ENCODE results near the gene C5orf46.

The C5orf46 gene

GRCh38 chr5:147857302-147858129 lies 48.8 kb downstream of the C5orf46 start:
- peak; percentile 66 for DNase-seq

- no peak for DNase-seq
Measured at GRCh38 chr5:147856801-147857200, 49.5 kb downstream of the C5orf46 start.

- no peak for DNase-seq
Measured at GRCh38 chr5:147855774-147856069, 50.6 kb downstream of the C5orf46 start.

- no peak for DNase-seq
Measured at GRCh38 chr5:147854894-147855773, 51.2 kb downstream of the C5orf46 start.

GRCh38 chr5:147854331-147854730 lies 52.0 kb downstream of the C5orf46 start:
- no peak for DNase-seq

- no peak for DNase-seq
Measured at GRCh38 chr5:147853372-147853987, 52.9 kb downstream of the C5orf46 start.

GRCh38 chr5:147852365-147852764 lies 54.0 kb downstream of the C5orf46 start:
- DNase-seq, result no peak

- no peak for DNase-seq
Measured at GRCh38 chr5:147851578-147851977, 54.8 kb downstream of the C5orf46 start.

- no peak for DNase-seq
Measured at GRCh38 chr5:147849226-147849625, 57.1 kb downstream of the C5orf46 start.

- no peak for DNase-seq
Measured at GRCh38 chr5:147845618-147846017, 60.7 kb downstream of the C5orf46 start.

GRCh38 chr5:147844846-147845245 lies 61.5 kb downstream of the C5orf46 start:
- DNase-seq, result no peak

GRCh38 chr5:147842869-147843268 lies 63.5 kb downstream of the C5orf46 start:
- no peak for DNase-seq
